Memory B cell (primary cell): ENCODE data around the gene RFT1.
A peak's percentile ranks its signal among the peaks of the same experiment; 100 is the strongest.

ENCODE experiments used
- ATAC-seq: fragments of 150-1000 bp; cut with Tn5 transposase; 2 replicates; pipeline ENCODE4 v1.10.0; 2021; ENCODE audit warnings: low read depth, mild to moderate bottlenecking, moderate library complexity
- DNase-seq, 2 donors: peaks; one replicate each; pipeline ENCODE4 v3.0.0; 2022; ENCODE audit warnings: low spot score in 2 of 2
- H3K27ac Mint-ChIP-seq: one replicate; pipeline ENCODE4 v1.8.0; 2022; ENCODE audit warnings: mild to moderate bottlenecking, moderate library complexity, mixed read lengths
- H3K27me3 Mint-ChIP-seq: one replicate; pipeline ENCODE4 v1.8.0; 2022; ENCODE audit warnings: mixed read lengths
- H3K36me3 Mint-ChIP-seq: one replicate; pipeline ENCODE4 v1.8.0; 2022; ENCODE audit warnings: mild to moderate bottlenecking, mixed read lengths
- H3K4me1 Mint-ChIP-seq: one replicate; pipeline ENCODE4 v1.8.0; 2022; ENCODE audit warnings: mixed read lengths
- H3K4me3 Mint-ChIP-seq: one replicate; pipeline ENCODE4 v1.8.0; 2022; ENCODE audit warnings: mild to moderate bottlenecking, moderate library complexity, mixed read lengths
- H3K9me3 Mint-ChIP-seq: one replicate; pipeline ENCODE4 v1.8.0; 2022; ENCODE audit warnings: mixed read lengths

The RFT1 gene, protein sequence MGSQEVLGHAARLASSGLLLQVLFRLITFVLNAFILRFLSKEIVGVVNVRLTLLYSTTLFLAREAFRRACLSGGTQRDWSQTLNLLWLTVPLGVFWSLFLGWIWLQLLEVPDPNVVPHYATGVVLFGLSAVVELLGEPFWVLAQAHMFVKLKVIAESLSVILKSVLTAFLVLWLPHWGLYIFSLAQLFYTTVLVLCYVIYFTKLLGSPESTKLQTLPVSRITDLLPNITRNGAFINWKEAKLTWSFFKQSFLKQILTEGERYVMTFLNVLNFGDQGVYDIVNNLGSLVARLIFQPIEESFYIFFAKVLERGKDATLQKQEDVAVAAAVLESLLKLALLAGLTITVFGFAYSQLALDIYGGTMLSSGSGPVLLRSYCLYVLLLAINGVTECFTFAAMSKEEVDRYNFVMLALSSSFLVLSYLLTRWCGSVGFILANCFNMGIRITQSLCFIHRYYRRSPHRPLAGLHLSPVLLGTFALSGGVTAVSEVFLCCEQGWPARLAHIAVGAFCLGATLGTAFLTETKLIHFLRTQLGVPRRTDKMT

GRCh38 chr3:53130179-53131061, at the start of gene RFT1:
Gene RFT1, minus strand, starts transcription at chr3:53130435. Its CDS starts 35 bp downstream, at chr3:53130400.
- Mint-ChIP-seq H3K4me1 (peaks cover 21% of the 10 kb centered on the region), H3K4me3 (peak within 1 kb of the TSS; percentile 94), H3K9me3 (no peaks in the 10 kb centered on the region), H3K36me3 (no peaks in the 10 kb centered on the region), H3K27ac (peak within 1 kb of the TSS; percentile 99), H3K27me3 (no peaks in the 10 kb centered on the region)
- ATAC-seq (peak; percentile 90), DNase-seq (peak; percentile 94 to 98)

- no peaks in the 10 kb centered on the region for H3K9me3 Mint-ChIP-seq
- peak overlapping the region; percentile 48 for H3K4me3 Mint-ChIP-seq
- peaks cover 10% of the 10 kb centered on the region for H3K36me3 Mint-ChIP-seq
- peak overlapping the region; percentile 69 for H3K27ac Mint-ChIP-seq
- H3K27me3 Mint-ChIP-seq, result no peaks in the 10 kb centered on the region
- DNase-seq (no peak), ATAC-seq (no peak)
- H3K4me1 Mint-ChIP-seq, result peaks cover 45% of the 10 kb centered on the region
Measured at GRCh38 chr3:53179580-53179979, 49.3 kb upstream of the RFT1 start.

- ATAC-seq (no peak), DNase-seq (no peak)
Measured at GRCh38 chr3:53178246-53178645, 48.0 kb upstream of the RFT1 start.

DNA sequence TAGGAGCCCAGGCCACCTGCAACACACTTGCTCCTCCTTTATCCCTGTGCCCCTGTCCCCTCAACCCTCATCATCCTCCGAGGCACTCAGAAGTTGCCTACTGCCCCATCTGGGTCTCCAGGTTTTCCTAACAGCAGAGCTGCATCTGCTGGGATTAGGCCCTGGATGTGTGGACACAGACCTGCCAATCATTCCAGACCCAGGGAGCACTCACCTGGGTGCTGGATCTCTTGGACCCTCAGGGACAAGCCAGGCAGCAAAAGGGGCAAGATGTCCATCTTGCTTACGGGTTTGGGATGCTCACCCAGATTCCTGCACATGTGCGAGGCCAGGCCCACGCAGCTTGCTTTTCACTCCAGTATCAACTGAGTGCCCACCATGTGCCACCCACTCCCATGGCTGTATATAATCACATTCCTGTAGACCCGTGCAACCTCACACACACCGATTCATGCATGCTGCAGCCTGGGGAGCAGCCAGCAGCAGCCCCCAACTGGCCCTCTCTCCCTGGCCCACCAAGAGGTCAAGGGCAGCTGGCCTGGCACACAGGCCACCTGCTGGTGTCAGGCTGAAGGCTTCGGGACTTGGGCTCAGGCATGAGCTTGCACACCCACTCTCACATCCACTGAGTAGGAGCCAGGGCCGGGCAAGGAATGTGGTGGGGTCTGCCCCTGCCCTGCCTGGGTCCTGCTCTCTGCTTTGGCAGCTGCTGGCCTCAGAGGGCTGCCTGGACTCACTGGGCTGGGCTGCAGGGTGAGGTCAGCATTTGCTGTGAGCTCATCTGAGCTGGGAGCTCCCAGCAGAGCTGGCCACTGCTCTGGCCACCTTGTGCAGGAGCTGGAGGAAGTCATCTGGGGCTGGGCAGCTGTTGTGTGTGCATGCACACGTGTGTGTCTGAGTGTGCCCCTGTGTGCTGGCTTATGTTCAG, 45.6 kb upstream of the RFT1 start:
- H3K9me3 Mint-ChIP-seq, result no peaks in the 10 kb centered on the region
- no peak for DNase-seq
- peak overlapping the region; percentile 14 for H3K4me3 Mint-ChIP-seq
- peaks cover 12% of the 10 kb centered on the region for H3K36me3 Mint-ChIP-seq
- no peaks in the 10 kb centered on the region for H3K27me3 Mint-ChIP-seq
- peaks cover 70% of the 10 kb centered on the region for H3K4me1 Mint-ChIP-seq
- no peak overlapping the region for H3K27ac Mint-ChIP-seq
- ATAC-seq, result no peak

More at GRCh38 chr3:53178246-53178645, 48.0 kb upstream of the RFT1 start:
- no peak overlapping the region for H3K27ac Mint-ChIP-seq
- H3K27me3 Mint-ChIP-seq, result no peaks in the 10 kb centered on the region
- peaks cover 12% of the 10 kb centered on the region for H3K36me3 Mint-ChIP-seq
- no peaks in the 10 kb centered on the region for H3K9me3 Mint-ChIP-seq
- H3K4me3 Mint-ChIP-seq, result no peak overlapping the region
- H3K4me1 Mint-ChIP-seq, result peaks cover 53% of the 10 kb centered on the region

- Mint-ChIP-seq H3K27ac (no peak overlapping the region), H3K4me1 (peaks cover 72% of the 10 kb centered on the region), H3K27me3 (no peaks in the 10 kb centered on the region), H3K36me3 (peaks cover 12% of the 10 kb centered on the region), H3K9me3 (no peaks in the 10 kb centered on the region), H3K4me3 (peak overlapping the region; percentile 82)
- peak; percentile 67 for ATAC-seq
- no peak for DNase-seq
Measured at GRCh38 chr3:53174346-53175250, 44.4 kb upstream of the RFT1 start.

GRCh38 chr3:53173107-53173506, 42.9 kb upstream of the RFT1 start:
- no peak overlapping the region for H3K27ac Mint-ChIP-seq
- ATAC-seq (no peak), DNase-seq (no peak)
- no peaks in the 10 kb centered on the region for H3K9me3 Mint-ChIP-seq
- H3K27me3 Mint-ChIP-seq, result no peaks in the 10 kb centered on the region
- peaks cover 6% of the 10 kb centered on the region for H3K36me3 Mint-ChIP-seq
- H3K4me1 Mint-ChIP-seq, result peaks cover 72% of the 10 kb centered on the region
- H3K4me3 Mint-ChIP-seq, result peak overlapping the region; percentile 78

DNA sequence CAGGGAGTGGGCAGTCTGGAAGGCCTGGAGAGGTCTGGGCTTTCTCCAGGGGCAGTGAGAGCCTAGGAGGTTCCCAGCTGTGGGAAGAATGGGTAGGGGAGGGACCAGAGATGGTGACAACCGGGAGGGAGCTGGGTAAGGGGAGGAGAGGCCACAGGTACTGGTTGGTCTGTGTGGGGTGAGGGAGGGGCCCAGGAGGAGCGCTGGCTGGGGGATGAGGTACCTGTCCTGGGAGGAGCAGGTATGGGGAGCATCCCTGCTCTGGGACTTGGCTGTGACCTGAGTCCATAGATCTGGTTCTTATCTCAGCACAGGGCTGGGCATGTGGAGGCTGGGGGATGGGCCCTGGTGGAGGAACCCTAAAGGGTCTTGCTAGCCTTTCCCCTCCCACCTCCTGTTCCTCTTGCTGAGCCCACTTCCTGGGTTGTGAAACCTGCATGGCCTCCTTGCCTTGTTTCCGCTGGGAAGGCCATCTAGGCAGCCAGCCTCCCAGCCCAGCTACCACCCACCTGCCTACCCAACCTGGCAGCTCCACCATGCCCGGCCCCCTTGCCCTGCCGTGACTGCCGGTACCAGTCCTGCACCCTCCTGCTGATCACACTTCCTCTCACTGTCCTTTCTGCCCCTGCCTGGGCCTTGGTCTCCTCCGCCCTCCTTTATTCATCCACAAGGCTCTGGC, 41.7 kb upstream of the RFT1 start:
- peak overlapping the region; percentile 78 for H3K4me3 Mint-ChIP-seq
- no peaks in the 10 kb centered on the region for H3K9me3 Mint-ChIP-seq
- DNase-seq, result no peak
- peaks cover 78% of the 10 kb centered on the region for H3K4me1 Mint-ChIP-seq
- peak overlapping the region; percentile 84 for H3K27ac Mint-ChIP-seq
- peak; percentile 6 for ATAC-seq
- peaks cover 6% of the 10 kb centered on the region for H3K36me3 Mint-ChIP-seq
- H3K27me3 Mint-ChIP-seq, result no peaks in the 10 kb centered on the region

- Mint-ChIP-seq H3K27ac (peak overlapping the region; percentile 84), H3K36me3 (peaks cover 6% of the 10 kb centered on the region), H3K4me3 (peak overlapping the region; percentile 78), H3K4me1 (peaks cover 79% of the 10 kb centered on the region), H3K9me3 (no peaks in the 10 kb centered on the region), H3K27me3 (no peaks in the 10 kb centered on the region)
- DNase-seq, result no peak
- no peak for ATAC-seq
Measured at GRCh38 chr3:53171064-53171418, 40.8 kb upstream of the RFT1 start.

GRCh38 chr3:53170325-53171063, 40.3 kb upstream of the RFT1 start:
- DNase-seq (peak in 1 of 2 donors; percentile 25), ATAC-seq (peak; percentile 66)
- Mint-ChIP-seq H3K27ac (peak overlapping the region; percentile 84), H3K9me3 (no peaks in the 10 kb centered on the region), H3K4me1 (peaks cover 74% of the 10 kb centered on the region), H3K27me3 (no peaks in the 10 kb centered on the region), H3K4me3 (peak overlapping the region; percentile 78), H3K36me3 (peaks cover 6% of the 10 kb centered on the region)

- peaks cover 6% of the 10 kb centered on the region for H3K36me3 Mint-ChIP-seq
- no peak for ATAC-seq
- peak overlapping the region; percentile 78 for H3K4me3 Mint-ChIP-seq
- no peaks in the 10 kb centered on the region for H3K27me3 Mint-ChIP-seq
- no peaks in the 10 kb centered on the region for H3K9me3 Mint-ChIP-seq
- peaks cover 68% of the 10 kb centered on the region for H3K4me1 Mint-ChIP-seq
- DNase-seq, result no peak
- H3K27ac Mint-ChIP-seq, result no peak overlapping the region
Measured at GRCh38 chr3:53169832-53170324, 39.6 kb upstream of the RFT1 start.

DNA sequence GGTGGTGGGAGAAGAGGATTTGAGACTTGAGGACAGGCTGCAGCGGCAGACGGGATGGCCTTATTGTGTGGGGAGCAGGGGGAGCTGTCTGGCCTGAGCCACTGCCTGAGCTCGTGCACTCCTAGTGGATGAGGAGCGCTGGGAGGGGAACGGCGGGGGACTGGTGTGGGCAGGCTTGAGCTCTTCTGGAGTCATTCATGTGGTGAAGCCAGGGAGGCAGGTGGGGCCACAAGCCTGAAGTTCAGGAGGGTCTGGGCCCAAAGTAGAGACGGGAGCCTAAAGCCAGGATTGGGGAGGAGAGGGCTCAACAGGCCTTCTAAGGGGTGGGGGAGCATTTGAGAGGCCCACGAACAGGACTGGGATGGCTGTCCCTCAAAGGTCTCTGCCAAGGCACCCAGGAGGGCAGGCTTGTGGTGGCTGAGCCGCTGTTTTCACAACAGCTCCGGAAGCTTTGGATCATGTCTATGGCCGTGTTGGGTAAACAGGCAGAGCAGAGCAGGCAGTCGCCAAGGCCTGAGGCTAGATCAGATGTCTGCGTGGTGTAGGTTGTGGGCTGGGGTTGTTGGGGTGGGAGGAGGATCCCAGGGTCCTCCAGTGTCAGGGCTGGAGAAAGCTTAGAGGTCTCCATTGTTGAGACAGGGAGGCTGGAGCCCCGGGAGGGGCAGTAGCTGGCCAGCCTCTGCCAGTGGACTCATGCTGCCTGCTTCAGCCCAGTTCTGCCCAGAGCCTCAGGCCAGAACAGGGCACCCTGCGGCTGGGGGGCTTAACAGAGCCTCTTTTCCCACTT, 39.0 kb upstream of the RFT1 start:
- Mint-ChIP-seq H3K4me1 (peaks cover 67% of the 10 kb centered on the region), H3K9me3 (no peaks in the 10 kb centered on the region), H3K36me3 (peaks cover 5% of the 10 kb centered on the region), H3K4me3 (peak overlapping the region; percentile 66), H3K27ac (peak overlapping the region; percentile 76), H3K27me3 (no peaks in the 10 kb centered on the region)
- ATAC-seq, result no peak
- DNase-seq, result no peak
